GM23338 (cell line): ENCODE data around the gene PDE4B.

Source experiments
- CREB1 ChIP-seq: fragments of 250-450 bp; sonication (Bioruptor Pico); IDR thresholded peaks from 2 replicates; pipeline ENCODE4 v1.5.0; 2020; ENCODE audit warnings: low read depth, mild to moderate bottlenecking, moderate library complexity
- CTCF ChIP-seq, 2 experiments: fragments of 200-600 bp in 1 of 2; sonication (generic) in 1 of 2; conservative IDR thresholded peaks; 2 replicates each; pipeline versions ENCODE4 v1.5.1 to v1.6.1; 2016 to 2017; ENCODE audit warnings: antibody characterized with exemption in 2 of 2, low read depth in 2 of 2, mild to moderate bottlenecking in 2 of 2, moderate library complexity in 1 of 2
- EZH2 ChIP-seq: fragments of 200-600 bp; sonication (generic); IDR thresholded peaks from one replicate; pipeline ENCODE4 v1.8.0; 2017; ENCODE audit warnings: antibody characterized with exemption, mild to moderate bottlenecking, low read depth; ENCODE audit not compliant: unreplicated experiment
- EZH2phosphoT487 ChIP-seq: fragments of 200-600 bp; sonication (generic); IDR thresholded peaks from one replicate; pipeline ENCODE4 v1.8.1; 2018; ENCODE audit warnings: antibody characterized with exemption; ENCODE audit not compliant: unreplicated experiment

GRCh38 chr1:66160719-66161118, 368.0 kb downstream of the PDE4B start:
- TF ChIP-seq EZH2phosphoT487 (no peak), CTCF (conservative IDR thresholded peaks at IDR 0.05; ENCODE audit: low read depth in 2 of 2) (no peak), CREB1 (CRISPR knock-in tag) (no peak), EZH2 (no peak)
